Liver (tissue), 9 donors: ENCODE data around the gene PRXL2C. TPM values are rescaled to one million over a fixed set of nuclear protein-coding genes. Genes with fewer than 3 reads are reported as not detected.
"Not testable (repeated sequence)": the region's sequence is repeated elsewhere in the genome, so short reads cannot be mapped to it uniquely, and the experiment has no call there.

Source experiments
- DNase-seq: peaks from one replicate; pipeline ENCODE4 v3.0.0-alpha.2; 2017; ENCODE audit warnings: low spot score
- H3K27ac ChIP-seq, 2 donors: one replicate each; pipeline ENCODE4 v1.7.0; 2013; ENCODE audit warnings: inconsistent platforms in 2 of 2, low read length in 2 of 2, control low read depth in 1 of 2, low read depth in 1 of 2, mild to moderate bottlenecking in 1 of 2
- H3K27me3 ChIP-seq, 4 donors: one replicate each; pipeline versions ENCODE4 v1.6.1 to v1.7.0; 2013; ENCODE audit warnings: low read length in 3 of 4, inconsistent platforms in 1 of 4, mild to moderate bottlenecking in 1 of 4, moderate library complexity in 1 of 4; ENCODE audit not compliant: control insufficient read depth in 4 of 4, insufficient read depth in 4 of 4
- H3K36me3 ChIP-seq, 4 donors: one replicate each; pipeline versions ENCODE4 v1.6.1 to v1.7.0; 2013; ENCODE audit warnings: low read length in 3 of 4, mild to moderate bottlenecking in 3 of 4, low read depth in 1 of 4, moderate library complexity in 1 of 4; ENCODE audit not compliant: control insufficient read depth in 4 of 4, insufficient read depth in 3 of 4
- H3K4me1 ChIP-seq, 4 donors: one replicate each; pipeline versions ENCODE4 v1.6.1 to v1.7.0; 2013; ENCODE audit warnings: low read length in 3 of 4, mild to moderate bottlenecking in 3 of 4, moderate library complexity in 1 of 4; ENCODE audit not compliant: control insufficient read depth in 4 of 4, insufficient read depth in 4 of 4
- H3K4me3 ChIP-seq, 3 donors: one replicate each; pipeline versions ENCODE4 v1.6.1 to v1.7.0; 2013; ENCODE audit warnings: low read length in 3 of 3, control low read depth in 1 of 3, low read depth in 1 of 3, mild to moderate bottlenecking in 1 of 3
- H3K9ac ChIP-seq, 2 donors: one replicate each; pipeline ENCODE4 v1.7.0; 2013; ENCODE audit warnings: low read length in 2 of 2, mild to moderate bottlenecking in 2 of 2, moderate library complexity in 2 of 2, control low read depth in 1 of 2, low read depth in 1 of 2
- H3K9me3 ChIP-seq, 4 donors: one replicate each; pipeline versions ENCODE4 v1.6.1 to v1.7.0; 2013; ENCODE audit warnings: low read length in 3 of 4; ENCODE audit not compliant: control insufficient read depth in 4 of 4
- ATF3 ChIP-seq: IDR thresholded peaks from 2 replicates; pipeline ENCODE4 v1.6.1; 2016; ENCODE audit warnings: antibody characterized with exemption
- EGR1 ChIP-seq, 2 donors: IDR thresholded peaks; 2 replicates each; pipeline ENCODE4 v1.6.1; 2016 to 2018; ENCODE audit warnings: antibody characterized with exemption in 2 of 2, low read depth in 2 of 2
- FOXA1 ChIP-seq: IDR thresholded peaks from 2 replicates; pipeline ENCODE4 v1.6.1; 2016; ENCODE audit warnings: antibody characterized with exemption
- FOXA2 ChIP-seq: IDR thresholded peaks from 2 replicates; pipeline ENCODE4 v1.6.1; 2016; ENCODE audit warnings: antibody characterized with exemption
- HNF4A ChIP-seq, 2 donors: conservative IDR thresholded peaks; 2 replicates each; pipeline ENCODE4 v1.6.1; 2016; ENCODE audit warnings: antibody characterized with exemption in 2 of 2, mild to moderate bottlenecking in 2 of 2
- JUND ChIP-seq, 2 donors: IDR thresholded peaks; 2 replicates each; pipeline ENCODE4 v1.6.1; 2016; ENCODE audit warnings: antibody characterized with exemption in 2 of 2
- MAX ChIP-seq: IDR thresholded peaks from 2 replicates; pipeline ENCODE4 v1.6.1; 2016; ENCODE audit warnings: antibody characterized with exemption
- NR2F2 ChIP-seq: IDR thresholded peaks from 2 replicates; pipeline ENCODE4 v1.6.1; 2016; ENCODE audit warnings: antibody characterized with exemption
- RAD21 ChIP-seq, 2 donors: IDR thresholded peaks; 2 replicates each; pipeline ENCODE4 v1.6.1; 2016; ENCODE audit warnings: antibody characterized with exemption in 2 of 2, mild to moderate bottlenecking in 2 of 2
- REST ChIP-seq: IDR thresholded peaks from 2 replicates; pipeline ENCODE4 v1.6.1; 2016; ENCODE audit warnings: antibody characterized with exemption, mild to moderate bottlenecking
- RXRA ChIP-seq, 2 donors: IDR thresholded peaks; 2 replicates each; pipeline ENCODE4 v1.6.1; 2017 to 2018; ENCODE audit warnings: antibody characterized with exemption in 2 of 2, mild to moderate bottlenecking in 1 of 2
- SP1 ChIP-seq: IDR thresholded peaks from 2 replicates; pipeline ENCODE4 v1.6.1; 2018; ENCODE audit warnings: antibody characterized with exemption, mild to moderate bottlenecking
- ZBTB33 ChIP-seq: IDR thresholded peaks from 2 replicates; pipeline ENCODE4 v1.6.1; 2016; ENCODE audit warnings: antibody characterized with exemption
- WGBS: extraction: QIAGEN DNeasy Blood & Tissue Kit; methylation state at CpG from one replicate; pipeline ENCODE4 v1.1.7; 2013; 5-methylcytosine and 5-hydroxymethylcytosine counted together
- polyA plus RNA-seq, 2 donors: library from polyadenylated mRNA; stranded (reverse) in 1 of 2; unstranded in 1 of 2; fragments of 200-250 nt in 1 of 2; fragments of >200 nt in 1 of 2; fragmentation: Nextera tagmentation in 1 of 2; extraction: Ambion mirVana in 1 of 2; gene quantifications; one replicate each; pipeline versions ENCODE4 v1.2.1 to v1.2.3, GENCODE V29; 2013 to 2015
- total RNA-seq, 2 donors: library from RNA; depleted of rRNA; stranded (reverse); fragments of >200 nt; gene quantifications; one replicate each; pipeline ENCODE4 v1.2.3, GENCODE V29; 2014
- donor health status: healthy.
- donor health status: healthy.
- donor health status: healthy.
- donor health status: healthy.
- donor health status: healthy.

The PRXL2C gene
- total and polyA plus RNA-seq, 4 donors: 2.2 to 6.7 (median 4.1) TPM

- TF ChIP-seq RXRA (IDR thresholded peaks at IDR 0.05) (no peak), JUND (IDR thresholded peaks at IDR 0.05) (no peak), SP1 (no peak), HNF4A (conservative IDR thresholded peaks at IDR 0.05) (no peak), FOXA1 (no peak), REST (no peak), ATF3 (no peak), RAD21 (IDR thresholded peaks at IDR 0.05) (no peak), ZBTB33 (no peak), EGR1 (IDR thresholded peaks at IDR 0.05; ENCODE audit: low read depth in 2 of 2) (no peak), FOXA2 (no peak)
- Histone ChIP-seq H3K27me3 (no peaks in the 10 kb centered on the region), H3K4me1 (no peaks in the 10 kb centered on the region), H3K4me3 (no peak overlapping the region), H3K27ac (no peak overlapping the region), H3K9me3 (no peaks in the 10 kb centered on the region), H3K9ac (no peak overlapping the region), H3K36me3 (no peaks in the 10 kb centered on the region)
- no peak for DNase-seq
- WGBS: 91% methylated on average over 19 of the region's 19 CpGs
These were observed 16.3 kb downstream of the PRXL2C start for GRCh38 chr9:96638606-96639364.

- H3K4me3 ChIP-seq: no peak overlapping the region
- no peaks in the 10 kb centered on the region for H3K9me3 ChIP-seq
- H3K4me1 ChIP-seq: no peaks in the 10 kb centered on the region
- 82% methylated on average over 1 of the region's 1 CpG for WGBS
- no peak for DNase-seq
- no peak overlapping the region for H3K27ac ChIP-seq
- H3K36me3 ChIP-seq: no peaks in the 10 kb centered on the region
- H3K27me3 ChIP-seq: no peaks in the 10 kb centered on the region
- no peak for TF ChIP-seq RXRA (IDR thresholded peaks at IDR 0.05)
- no peak for TF ChIP-seq MAX
- no peak for TF ChIP-seq EGR1 (IDR thresholded peaks at IDR 0.05; ENCODE audit: low read depth in 2 of 2)
- TF ChIP-seq ATF3: no peak
- no peak for TF ChIP-seq FOXA1
- no peak for TF ChIP-seq NR2F2
- no peak overlapping the region for H3K9ac ChIP-seq
These were observed 18.7 kb downstream of the PRXL2C start for GRCh38 chr9:96636368-96636767.

GRCh38 chr9:96633579-96633978, 21.5 kb downstream of the PRXL2C start:
- WGBS: 95% methylated on average over 8 of the region's 8 CpGs
- not testable (repeated sequence) for DNase-seq, H3K36me3 ChIP-seq, H3K4me1 ChIP-seq, H3K4me3 ChIP-seq, H3K9ac ChIP-seq, H3K9me3 ChIP-seq, H3K27me3 ChIP-seq, H3K27ac ChIP-seq
